Progenitor cell of endocrine pancreas (in vitro differentiated cells): ENCODE measurements around the gene CDO1. TPM values are rescaled to one million over a fixed set of nuclear protein-coding genes. Genes with fewer than 3 reads are reported as not detected.

Experiments used
- DNase-seq: peaks from one replicate; pipeline ENCODE4 v3.0.0; 2021; ENCODE audit warnings: low spot score; ENCODE audit not compliant: unreplicated experiment
- H3K27ac Mint-ChIP-seq: 2 replicates; pipeline ENCODE4 v1.8.0; 2021; ENCODE audit warnings: mild to moderate bottlenecking, moderate library complexity, mixed read lengths
- H3K27me3 Mint-ChIP-seq: 2 replicates; pipeline ENCODE4 v1.8.0; 2021; ENCODE audit warnings: mixed read lengths
- H3K36me3 Mint-ChIP-seq: 2 replicates; pipeline ENCODE4 v1.8.0; 2022; ENCODE audit warnings: mixed read lengths; ENCODE audit not compliant: insufficient read depth
- H3K4me1 Mint-ChIP-seq: 2 replicates; pipeline ENCODE4 v1.8.0; 2021; ENCODE audit warnings: low read depth, mixed read lengths
- H3K4me3 Mint-ChIP-seq: 2 replicates; pipeline ENCODE4 v1.8.0; 2021; ENCODE audit warnings: low read depth, mild to moderate bottlenecking, moderate library complexity, mixed read lengths
- H3K9me3 Mint-ChIP-seq: 2 replicates; pipeline ENCODE4 v1.8.0; 2021; ENCODE audit warnings: low read depth, mixed read lengths
- CTCF ChIP-seq: fragments of 200-600 bp; sonication (generic); IDR thresholded peaks from one replicate; pipeline ENCODE4 v1.5.0; 2021; ENCODE audit warnings: antibody characterized with exemption, mild to moderate bottlenecking; ENCODE audit not compliant: unreplicated experiment
- total RNA-seq: library from RNA; stranded (reverse); gene quantifications from 2 replicates; pipeline ENCODE4 v1.2.1, GENCODE V29; 2021

CDO1 gene
- total RNA-seq, 1 donor from 2014 or later = 25.1 TPM

- Mint-ChIP-seq H3K27ac (no peak overlapping the region), H3K9me3 (no peaks in the 10 kb centered on the region), H3K27me3 (no peaks in the 10 kb centered on the region), H3K4me3 (no peak overlapping the region), H3K36me3 (peaks cover 1% of the 10 kb centered on the region), H3K4me1 (peaks cover 21% of the 10 kb centered on the region)
- no peak for TF ChIP-seq CTCF
- no peak for DNase-seq
Measured at GRCh38 chr5:115844321-115844817, 27.9 kb upstream of the CDO1 start.

GRCh38 chr5:115843444-115844130 is 27.1 kb upstream of the CDO1 start:
- Mint-ChIP-seq H3K9me3 (no peaks in the 10 kb centered on the region), H3K27me3 (no peaks in the 10 kb centered on the region), H3K27ac (no peak overlapping the region), H3K36me3 (peaks cover 1% of the 10 kb centered on the region), H3K4me3 (peak overlapping the region; percentile 99), H3K4me1 (peaks cover 24% of the 10 kb centered on the region)
- TF ChIP-seq CTCF = no peak
- no peak for DNase-seq

- H3K9me3 Mint-ChIP-seq = no peaks in the 10 kb centered on the region
- H3K4me1 Mint-ChIP-seq = peaks cover 21% of the 10 kb centered on the region
- DNase-seq = no peak
- peaks cover 1% of the 10 kb centered on the region for H3K36me3 Mint-ChIP-seq
- H3K4me3 Mint-ChIP-seq = peak overlapping the region; percentile 99
- peak overlapping the region; percentile 96 for H3K27ac Mint-ChIP-seq
- TF ChIP-seq CTCF = no peak
- no peaks in the 10 kb centered on the region for H3K27me3 Mint-ChIP-seq
Measured at GRCh38 chr5:115842952-115843351, 26.5 kb upstream of the CDO1 start.

GRCh38 chr5:115842089-115842935 is 25.9 kb upstream of the CDO1 start:
- H3K27me3 Mint-ChIP-seq = no peaks in the 10 kb centered on the region
- TF ChIP-seq CTCF = peak; percentile 50
- H3K4me3 Mint-ChIP-seq = peak overlapping the region; percentile 99
- H3K9me3 Mint-ChIP-seq = no peaks in the 10 kb centered on the region
- peak; percentile 70 for DNase-seq
- peaks cover 23% of the 10 kb centered on the region for H3K4me1 Mint-ChIP-seq
- peaks cover 3% of the 10 kb centered on the region for H3K36me3 Mint-ChIP-seq
- peak overlapping the region; percentile 96 for H3K27ac Mint-ChIP-seq

GRCh38 chr5:115841382-115842088 is 25.1 kb upstream of the CDO1 start, which contains the start of the genes AP3S1 and ATG12:
Gene AP3S1 (plus strand): TSS chr5:115841935. CDS start chr5:115842038, 103 bp downstream.
Gene ATG12 (minus strand): TSS chr5:115841565. CDS start chr5:115841552, 13 bp downstream.
- peak within 1 kb of the TSS; percentile 99 for H3K4me3 Mint-ChIP-seq
- peaks cover 3% of the 10 kb centered on the region for H3K36me3 Mint-ChIP-seq
- peaks cover 23% of the 10 kb centered on the region for H3K4me1 Mint-ChIP-seq
- H3K9me3 Mint-ChIP-seq = no peaks in the 10 kb centered on the region
- H3K27ac Mint-ChIP-seq = peak within 1 kb of the TSS; percentile 100
- peak; percentile 62 for DNase-seq
- H3K27me3 Mint-ChIP-seq = no peaks in the 10 kb centered on the region
- TF ChIP-seq CTCF = no peak
